Esophagus muscularis mucosa (tissue), 4 donors: ENCODE results near the gene UBAP2L.

Experiments used
- CTCF ChIP-seq, 3 experiments: fragments of 200-600 bp in 2 of 3; fragments of 450-650 bp in 1 of 3; sonication (generic) in 2 of 3; IDR thresholded peaks; one replicate each; pipeline ENCODE4 v1.5.1; 2017 to 2019; ENCODE audit warnings: antibody characterized with exemption in 3 of 3, mild to moderate bottlenecking in 2 of 3, moderate library complexity in 1 of 3
- EP300 ChIP-seq: sonication (generic); formaldehyde crosslinking; IDR thresholded peaks from one replicate; pipeline ENCODE4 v1.6.1; 2017; ENCODE audit warnings: antibody characterized with exemption
- POLR2A ChIP-seq: fragments of 450-650 bp; IDR thresholded peaks from one replicate; pipeline ENCODE4 v1.6.1; 2017; ENCODE audit warnings: antibody characterized with exemption, moderate library complexity, mild to moderate bottlenecking, low read depth

DNA sequence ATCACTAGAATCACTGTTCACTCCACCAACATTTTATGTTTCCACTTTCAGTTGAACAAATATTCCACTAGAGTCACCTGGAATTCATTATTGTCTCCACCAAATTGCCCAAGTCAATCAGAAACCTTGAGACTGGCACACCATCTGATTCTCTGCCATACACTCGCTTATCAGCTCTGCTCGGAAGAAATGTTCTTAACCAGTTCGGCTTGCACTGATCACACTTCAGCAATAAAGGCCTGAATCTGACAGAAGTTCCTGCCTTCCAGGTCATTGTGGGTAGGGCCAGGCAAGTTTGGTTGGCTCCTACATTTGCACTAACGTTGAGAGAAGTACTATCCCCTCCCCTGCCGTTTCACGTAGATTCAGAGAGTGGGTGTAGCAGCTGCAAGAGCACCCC lies 38.8 kb upstream of the UBAP2L start:
- TF ChIP-seq POLR2A (no peak), EP300 (no peak), CTCF (IDR thresholded peaks at IDR 0.05) (no peak)
